Rectal smooth muscle tissue (tissue), 1 donor: ENCODE measurements around the gene MDN1.
"Not testable (repeated sequence)": the region's sequence is repeated elsewhere in the genome, so short reads cannot be mapped to it uniquely, and the experiment has no call there.

Source experiments
- H3K27ac ChIP-seq: one replicate; pipeline ENCODE4 v1.7.0; 2013; ENCODE audit warnings: low read depth, low read length, inconsistent platforms
- H3K27me3 ChIP-seq: one replicate; pipeline ENCODE4 v1.7.0; 2013; ENCODE audit warnings: low read length; ENCODE audit not compliant: control insufficient read depth, insufficient read depth
- H3K36me3 ChIP-seq: one replicate; pipeline ENCODE4 v1.7.0; 2013; ENCODE audit warnings: low read length; ENCODE audit not compliant: control insufficient read depth, insufficient read depth
- H3K4me1 ChIP-seq: one replicate; pipeline ENCODE4 v1.7.0; 2013; ENCODE audit warnings: low read length; ENCODE audit not compliant: control insufficient read depth, insufficient read depth
- H3K4me3 ChIP-seq: one replicate; pipeline ENCODE4 v1.7.0; 2013; ENCODE audit warnings: low read length
- H3K9ac ChIP-seq: one replicate; pipeline ENCODE4 v1.7.0; 2013; ENCODE audit warnings: low read length

MDN1 gene

DNA sequence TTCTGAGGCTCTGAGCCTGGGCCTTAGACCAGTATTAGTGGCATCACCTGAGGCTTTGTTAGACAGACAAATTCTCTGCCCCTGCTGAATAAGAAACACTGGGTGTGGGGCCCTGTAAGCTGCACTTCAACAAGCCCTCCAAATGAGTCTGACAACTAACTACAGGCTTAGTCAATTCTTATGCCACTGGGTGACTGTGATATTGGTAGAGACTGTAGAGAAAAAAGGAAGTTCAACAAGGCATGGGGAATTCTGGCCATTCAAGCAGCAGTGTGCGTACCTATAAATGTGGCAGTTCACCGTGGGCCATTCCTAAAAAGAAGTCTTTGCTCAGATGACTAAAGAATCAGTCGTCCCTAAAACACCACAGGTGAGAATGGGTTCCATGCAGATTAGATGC lies 82.7 kb downstream of the MDN1 start:
- Histone ChIP-seq H3K4me3 (no peak overlapping the region), H3K36me3 (peaks cover 20% of the 10 kb centered on the region), H3K9ac (no peak overlapping the region), H3K4me1 (no peaks in the 10 kb centered on the region), H3K27ac (no peak overlapping the region), H3K27me3 (no peaks in the 10 kb centered on the region)

DNA sequence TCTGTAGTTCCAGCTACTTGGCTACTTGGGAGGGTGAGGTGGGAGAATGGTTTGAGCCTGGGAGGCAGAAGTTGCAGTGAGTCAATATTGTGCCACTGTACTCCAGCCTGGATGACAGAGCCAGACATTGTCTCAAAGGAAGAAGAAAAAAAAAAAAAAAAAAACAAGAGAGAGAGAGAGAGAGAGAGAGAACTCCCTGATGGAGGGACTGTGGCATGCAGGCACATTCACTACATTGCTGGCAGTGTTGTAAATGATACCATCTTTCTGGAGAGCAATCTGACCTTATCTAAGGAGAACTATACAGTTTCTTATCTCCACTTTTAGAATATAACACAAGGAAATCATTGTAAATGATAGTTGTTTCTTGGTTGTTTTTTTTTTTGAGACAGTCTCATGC lies 85.1 kb downstream of the MDN1 start:
- Histone ChIP-seq H3K4me3 (no peak overlapping the region), H3K4me1 (no peaks in the 10 kb centered on the region), H3K27me3 (no peaks in the 10 kb centered on the region), H3K27ac (no peak overlapping the region), H3K9ac (no peak overlapping the region), H3K36me3 (peaks cover 18% of the 10 kb centered on the region)

DNA sequence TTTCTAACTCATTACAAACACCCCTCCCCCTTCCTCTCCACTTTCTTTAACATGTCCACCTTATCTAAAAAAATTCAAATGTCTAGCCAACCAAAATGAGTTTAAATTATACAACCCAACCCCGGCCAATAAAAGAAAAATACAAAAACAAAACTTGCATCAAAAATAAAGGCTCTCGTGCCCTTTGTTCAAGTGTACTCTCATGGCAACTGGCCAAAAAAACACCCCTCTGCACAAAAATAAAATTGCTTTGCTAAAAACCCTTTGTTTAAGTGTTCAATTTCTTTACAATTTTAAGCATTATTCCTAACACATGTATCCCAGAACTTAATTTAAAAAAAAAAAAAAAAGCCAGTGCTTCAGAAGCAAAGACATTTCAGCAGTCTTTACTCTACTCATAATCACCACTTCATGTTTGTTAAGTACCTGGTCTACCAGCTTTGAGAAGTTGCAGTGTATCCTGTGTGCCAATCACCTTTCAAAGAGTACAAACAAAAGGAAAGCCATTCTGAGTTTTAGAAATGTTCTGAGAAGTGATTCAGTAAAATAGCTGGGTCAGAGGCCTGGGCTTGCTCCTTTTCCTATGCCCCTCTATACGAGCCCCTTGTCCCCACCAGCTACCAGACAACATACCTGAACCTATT lies 87.5 kb downstream of the MDN1 start:
- H3K9ac ChIP-seq = no peak overlapping the region
- H3K27me3 ChIP-seq = no peaks in the 10 kb centered on the region
- no peak overlapping the region for H3K4me3 ChIP-seq
- H3K4me1 ChIP-seq = no peaks in the 10 kb centered on the region
- H3K27ac ChIP-seq = no peak overlapping the region
- H3K36me3 ChIP-seq = peaks cover 20% of the 10 kb centered on the region

DNA sequence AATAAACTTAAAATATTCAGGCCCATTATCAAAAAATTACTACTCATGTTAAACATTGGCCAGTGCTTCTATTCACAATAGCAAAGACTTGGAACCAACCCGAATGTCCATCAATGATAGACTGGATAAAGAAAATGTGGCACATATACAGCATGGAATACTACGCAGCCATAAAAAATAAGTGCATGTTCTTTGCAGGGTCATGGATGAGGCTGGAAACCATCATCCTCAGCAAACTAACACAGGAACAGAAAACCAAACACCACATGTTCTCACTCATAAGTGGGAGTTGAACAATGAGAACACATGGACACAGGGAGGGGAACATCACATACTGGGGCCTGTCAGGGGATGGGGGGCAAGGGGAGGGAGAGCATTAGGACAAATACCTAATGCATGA lies 88.3 kb downstream of the MDN1 start:
- not testable (repeated sequence) for H3K4me1 ChIP-seq, H3K27ac ChIP-seq
- peaks cover 15% of the 10 kb centered on the region for H3K36me3 ChIP-seq

DNA sequence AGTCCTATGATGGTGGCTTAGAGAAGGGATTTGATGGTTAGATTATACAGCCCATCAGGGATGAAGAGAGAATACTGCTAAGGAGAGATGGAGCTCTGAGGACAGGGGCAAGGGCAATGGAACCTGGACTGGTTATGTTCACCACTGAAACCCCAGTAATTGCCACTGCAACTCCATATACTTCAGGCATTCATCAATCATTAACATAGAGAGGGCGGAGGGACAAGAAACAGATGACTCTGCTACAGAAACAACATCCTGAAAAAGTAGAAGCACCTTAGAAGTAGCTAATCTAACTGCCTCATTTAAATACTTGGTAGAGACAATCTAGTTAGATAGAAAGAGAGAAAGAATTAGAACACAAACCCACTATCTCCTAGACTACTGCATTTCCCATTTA lies 89.8 kb downstream of the MDN1 start:
- no peaks in the 10 kb centered on the region for H3K27me3 ChIP-seq
- H3K27ac ChIP-seq = no peak overlapping the region
- H3K36me3 ChIP-seq = peaks cover 15% of the 10 kb centered on the region
- H3K4me3 ChIP-seq = no peak overlapping the region
- H3K9ac ChIP-seq = no peak overlapping the region
- no peaks in the 10 kb centered on the region for H3K4me1 ChIP-seq

More for the DNA sequence above, 88.3 kb downstream of the MDN1 start:
- not testable (repeated sequence) for H3K9ac ChIP-seq, H3K4me3 ChIP-seq, H3K27me3 ChIP-seq

DNA sequence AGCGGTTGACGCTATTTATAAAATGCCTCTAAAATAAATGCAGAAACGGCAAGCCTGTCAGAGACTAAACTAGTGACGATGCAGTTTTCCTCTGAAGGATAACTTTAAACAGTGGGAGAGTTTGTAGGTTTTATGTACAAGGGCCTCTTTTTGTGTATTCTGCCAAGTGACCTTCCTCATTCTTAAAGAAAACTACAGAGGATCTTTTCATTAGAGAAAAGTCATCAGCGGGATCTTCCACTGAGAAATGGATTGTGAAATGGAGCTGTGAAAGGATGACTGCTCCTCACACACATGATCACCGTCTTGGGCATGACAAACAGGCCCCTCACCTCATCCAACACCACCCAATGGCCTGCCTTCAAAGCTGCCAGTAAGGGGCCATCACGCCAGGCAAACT lies 92.1 kb downstream of the MDN1 start:
- Histone ChIP-seq H3K27ac (no peak overlapping the region), H3K4me3 (no peak overlapping the region), H3K27me3 (no peaks in the 10 kb centered on the region), H3K4me1 (no peaks in the 10 kb centered on the region), H3K9ac (no peak overlapping the region), H3K36me3 (peaks cover 12% of the 10 kb centered on the region)

DNA sequence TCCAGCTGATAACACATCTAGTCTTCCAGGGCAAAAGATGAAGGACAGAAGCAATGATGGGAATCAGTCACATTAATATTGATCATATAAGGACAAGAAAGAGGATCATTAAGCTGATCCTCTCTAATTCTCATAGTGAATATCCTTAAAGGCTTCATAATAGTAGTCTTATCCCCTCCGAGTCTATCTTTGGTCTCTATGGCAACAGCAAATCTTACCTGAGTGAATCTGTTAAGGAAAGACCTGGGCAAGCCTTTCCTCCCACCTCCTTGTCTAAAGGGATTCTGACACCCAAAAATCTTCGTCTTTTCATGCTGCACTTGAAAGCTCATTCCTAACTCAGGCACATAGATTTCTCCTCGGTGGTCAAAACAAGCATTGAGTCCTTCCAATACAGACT lies 94.6 kb downstream of the MDN1 start:
- H3K27ac ChIP-seq = no peak overlapping the region
- H3K27me3 ChIP-seq = no peaks in the 10 kb centered on the region
- H3K36me3 ChIP-seq = peaks cover 16% of the 10 kb centered on the region
- no peaks in the 10 kb centered on the region for H3K4me1 ChIP-seq
- no peak overlapping the region for H3K9ac ChIP-seq
- H3K4me3 ChIP-seq = no peak overlapping the region

DNA sequence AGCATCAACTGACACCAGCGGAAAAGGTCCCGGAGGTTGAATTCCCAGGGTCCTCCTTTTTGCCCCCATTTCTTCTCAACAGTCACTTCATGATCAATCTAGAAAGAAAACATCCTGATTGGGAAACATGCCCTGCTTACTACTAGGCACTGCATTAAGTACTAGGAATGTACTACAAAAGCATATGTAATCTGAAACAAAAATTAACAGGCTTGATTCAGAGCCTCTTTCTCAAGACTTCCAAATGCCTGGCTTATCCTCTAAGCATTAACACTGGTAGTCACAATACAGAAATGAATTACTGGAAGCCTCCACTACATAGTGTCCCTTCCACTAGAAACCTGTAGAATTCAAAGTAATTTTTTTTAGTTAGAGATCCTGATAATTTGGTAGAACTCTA lies 96.5 kb downstream of the MDN1 start:
- Histone ChIP-seq H3K4me3 (no peak overlapping the region), H3K36me3 (peaks cover 7% of the 10 kb centered on the region), H3K4me1 (no peaks in the 10 kb centered on the region), H3K27me3 (no peaks in the 10 kb centered on the region), H3K27ac (no peak overlapping the region), H3K9ac (no peak overlapping the region)

DNA sequence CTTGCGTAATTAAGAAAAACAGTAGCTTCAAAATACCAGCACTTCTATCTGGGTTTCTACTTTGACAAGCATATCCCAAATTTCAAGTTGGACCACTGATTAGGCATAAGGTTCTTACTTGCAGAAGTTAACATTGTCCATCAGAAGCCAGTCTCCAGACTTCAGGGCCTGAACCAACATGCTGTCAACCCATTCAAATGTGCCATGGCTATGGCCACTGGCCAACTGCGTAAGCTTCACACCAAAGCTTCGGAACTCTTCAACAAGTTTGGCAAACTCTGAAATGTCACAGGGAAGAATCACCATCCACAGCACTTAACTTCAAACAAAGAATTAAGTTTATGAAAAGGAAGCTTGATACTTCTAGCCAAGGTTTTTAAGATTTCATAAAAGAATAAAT lies 103.1 kb downstream of the MDN1 start:
- Histone ChIP-seq H3K4me3 (no peak overlapping the region), H3K4me1 (no peaks in the 10 kb centered on the region), H3K36me3 (peaks cover 23% of the 10 kb centered on the region)

DNA sequence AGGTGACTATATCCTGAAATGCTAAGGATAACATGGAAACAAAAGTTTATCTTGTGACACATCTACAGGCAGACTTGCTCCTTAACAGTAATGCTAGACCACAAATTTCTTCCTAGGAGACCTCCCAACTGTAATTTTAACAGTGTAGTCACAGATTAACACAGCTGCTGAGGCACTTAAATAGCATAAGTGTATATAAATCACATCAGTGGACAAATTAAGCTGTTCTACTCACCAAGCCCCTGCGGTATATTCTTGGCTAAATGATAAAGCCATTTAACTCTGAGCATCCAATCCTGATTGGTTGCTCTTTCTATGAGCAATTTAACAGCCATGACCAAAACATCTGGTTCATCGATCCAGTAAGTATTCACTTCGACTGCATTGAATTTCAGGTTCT lies 107.8 kb downstream of the MDN1 start:
- Histone ChIP-seq H3K27me3 (no peaks in the 10 kb centered on the region), H3K4me1 (no peaks in the 10 kb centered on the region), H3K4me3 (no peak overlapping the region), H3K27ac (no peak overlapping the region), H3K36me3 (peaks cover 31% of the 10 kb centered on the region), H3K9ac (no peak overlapping the region)

More for the DNA sequence above, 103.1 kb downstream of the MDN1 start:
- no peak overlapping the region for H3K9ac ChIP-seq
- no peak overlapping the region for H3K27ac ChIP-seq
- no peaks in the 10 kb centered on the region for H3K27me3 ChIP-seq

DNA sequence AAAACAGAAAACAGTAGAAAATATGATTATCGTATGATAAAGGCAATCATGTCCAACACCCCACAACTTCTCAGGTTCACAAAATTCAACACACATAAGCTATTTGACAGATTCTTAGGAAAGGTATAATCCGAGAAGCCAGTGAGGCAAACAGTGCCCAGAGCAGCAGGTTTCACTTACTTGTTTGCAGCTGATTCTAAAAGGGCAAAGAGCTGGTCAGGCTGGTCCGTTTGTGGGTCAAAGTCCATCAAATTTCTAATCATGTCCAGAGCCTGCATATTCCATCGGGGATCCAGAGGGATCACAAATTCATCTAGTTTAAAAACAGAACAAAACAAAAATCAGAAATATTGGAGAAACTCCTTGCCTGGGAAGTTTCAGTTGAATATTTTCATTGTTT lies 111.3 kb downstream of the MDN1 start:
- Histone ChIP-seq H3K4me1 (no peaks in the 10 kb centered on the region), H3K27ac (no peak overlapping the region), H3K27me3 (no peaks in the 10 kb centered on the region), H3K4me3 (no peak overlapping the region), H3K9ac (no peak overlapping the region), H3K36me3 (peaks cover 20% of the 10 kb centered on the region)

DNA sequence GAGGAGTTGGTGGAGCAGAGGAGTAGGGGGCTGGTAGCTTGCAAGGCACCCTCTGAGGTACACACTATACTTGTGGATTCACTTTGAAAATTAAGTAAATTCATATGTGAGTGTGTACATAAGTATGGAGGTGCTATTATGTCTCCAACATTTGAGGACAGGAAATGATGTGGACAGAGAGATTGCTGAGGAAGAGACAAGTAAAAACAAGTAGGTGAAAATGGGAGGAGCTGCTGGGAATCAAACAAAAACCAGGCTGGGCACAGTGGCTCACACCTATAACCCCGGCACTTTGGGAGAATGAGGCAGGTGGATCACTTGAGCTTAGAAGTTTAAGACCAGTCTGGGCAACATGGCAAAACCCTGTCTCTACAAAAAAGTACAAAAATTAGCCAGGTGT lies 111.8 kb downstream of the MDN1 start:
- Histone ChIP-seq H3K27ac (no peak overlapping the region), H3K4me1 (no peaks in the 10 kb centered on the region), H3K9ac (no peak overlapping the region), H3K27me3 (no peaks in the 10 kb centered on the region), H3K4me3 (no peak overlapping the region), H3K36me3 (peaks cover 16% of the 10 kb centered on the region)

DNA sequence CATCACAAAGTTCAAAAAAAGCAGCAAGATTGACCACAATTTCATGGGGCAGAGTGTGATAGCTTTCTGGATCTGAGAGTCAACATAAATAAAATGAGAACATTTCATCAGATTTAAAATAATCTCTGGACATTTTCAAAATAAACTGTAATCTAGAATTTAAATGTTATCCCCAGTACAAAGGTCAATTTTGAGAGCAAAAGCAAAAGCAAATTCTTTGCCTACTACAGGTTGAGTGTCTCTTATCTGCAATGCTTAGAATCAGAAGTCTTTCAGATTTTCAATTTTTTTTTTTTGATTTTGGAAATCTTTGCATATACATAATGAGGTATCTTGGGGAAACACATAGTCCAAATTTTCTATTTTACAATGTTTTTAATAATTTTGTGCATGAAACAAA lies 113.5 kb downstream of the MDN1 start:
- H3K4me3 ChIP-seq = no peak overlapping the region
- no peaks in the 10 kb centered on the region for H3K27me3 ChIP-seq
- no peak overlapping the region for H3K9ac ChIP-seq
- H3K36me3 ChIP-seq = peaks cover 19% of the 10 kb centered on the region
- no peak overlapping the region for H3K27ac ChIP-seq
- H3K4me1 ChIP-seq = no peaks in the 10 kb centered on the region
